Smooth muscle cell (in vitro differentiated cells): ENCODE results near the gene WFIKKN1. TPM values are rescaled to one million over a fixed set of nuclear protein-coding genes. Genes with fewer than 3 reads are reported as not detected.

Source experiments
- DNase-seq: peaks from one replicate; lab custom pipeline; 2025; ENCODE audit not compliant: unreplicated experiment; lab: John Stamatoyannopoulos, UW
- H2AFZ ChIP-seq: fragments of 200-600 bp; sonication (generic); 2 replicates; pipeline ENCODE4 v1.6.0; 2016; ENCODE audit warnings: antibody characterized with exemption, low read depth, mild to moderate bottlenecking
- H3F3A ChIP-seq: fragments of 200-600 bp; sonication (generic); 2 replicates; pipeline ENCODE4 v1.6.0; 2017; ENCODE audit warnings: antibody characterized with exemption, low read depth
- H3K27ac ChIP-seq: fragments of 200-600 bp; sonication (generic); 2 replicates; pipeline ENCODE4 v1.5.1; 2016; ENCODE audit warnings: low read depth, mild to moderate bottlenecking
- H3K27me3 ChIP-seq: fragments of 200-600 bp; sonication (generic); 2 replicates; pipeline ENCODE4 v1.6.1; 2016; ENCODE audit warnings: low read depth, mild to moderate bottlenecking
- H3K36me3 ChIP-seq: fragments of 200-600 bp; sonication (generic); 2 replicates; pipeline ENCODE4 v1.5.1; 2016; ENCODE audit warnings: low read depth
- H3K4me1 ChIP-seq: fragments of 200-600 bp; sonication (generic); 2 replicates; pipeline ENCODE4 v1.5.1; 2016; ENCODE audit warnings: low read depth
- H3K4me2 ChIP-seq: fragments of 200-600 bp; sonication (generic); 2 replicates; pipeline ENCODE4 v1.6.0; 2016; ENCODE audit warnings: mild to moderate bottlenecking
- H3K4me3 ChIP-seq: fragments of 200-600 bp; sonication (generic); 2 replicates; pipeline ENCODE4 v1.5.1; 2016; ENCODE audit warnings: mild to moderate bottlenecking
- H3K79me2 ChIP-seq: fragments of 200-600 bp; sonication (generic); 2 replicates; pipeline ENCODE4 v1.6.0; 2016; ENCODE audit warnings: low read depth, mild to moderate bottlenecking
- H3K9ac ChIP-seq: fragments of 200-600 bp; sonication (generic); 2 replicates; pipeline ENCODE4 v1.6.0; 2016; ENCODE audit warnings: low read depth
- H3K9me3 ChIP-seq: fragments of 200-600 bp; sonication (generic); replicated peaks from 2 replicates; pipeline ENCODE4 v1.5.1; 2016; ENCODE audit warnings: low read depth
- H4K20me1 ChIP-seq: fragments of 200-600 bp; sonication (generic); 2 replicates; pipeline ENCODE4 v1.6.0; 2016; ENCODE audit warnings: low read depth
- CTCF ChIP-seq: fragments of 200-600 bp; sonication (generic); IDR thresholded peaks from 2 replicates; pipeline ENCODE4 v1.5.1; 2017; ENCODE audit warnings: borderline replicate concordance, mild to moderate bottlenecking, antibody characterized with exemption; ENCODE audit not compliant: insufficient read depth, poor library complexity, severe bottlenecking
- WGBS: methylation state at CpG from one replicate; pipeline ENCODE4 v1.1.7; 2016; ENCODE audit warnings: low lambda C conversion rate; 5-methylcytosine and 5-hydroxymethylcytosine counted together
- polyA plus RNA-seq: library from polyadenylated mRNA; unstranded; fragments of >200 nt; fragmentation: Nextera tagmentation; extraction: Ambion mirVana; gene quantifications from 2 replicates; pipeline ENCODE4 v1.2.1, GENCODE V29; 2016
- total RNA-seq: library from RNA; depleted of rRNA; stranded (reverse); fragments of >200 nt; gene quantifications from 2 replicates; pipeline ENCODE4 v1.2.3, GENCODE V29; 2014

WFIKKN1 gene
- total RNA-seq (1.5 TPM in 1 of 2 replicates, not detected in the other), polyA plus RNA-seq (0.77 and 0.83 TPM in 2 replicates)

- Histone ChIP-seq H3K27me3 (no peaks in the 10 kb centered on the region), H2AFZ (no peak within 1 kb of the TSS), H3K4me3 (no peak within 1 kb of the TSS), H3K27ac (peak within 1 kb of the TSS; percentile 15), H3K79me2 (peaks cover 10% of the 10 kb centered on the region), H3K9me3 (no peaks in the 10 kb centered on the region), H3K36me3 (no peaks in the 10 kb centered on the region), H4K20me1 (peaks cover 11% of the 10 kb centered on the region), H3K4me1 (peaks cover 25% of the 10 kb centered on the region), H3K4me2 (peak within 1 kb of the TSS; percentile 48), H3K9ac (no peak within 1 kb of the TSS), H3F3A (peaks cover 8% of the 10 kb centered on the region)
- no peak for TF ChIP-seq CTCF
- 21% methylated on average over 22 of the region's 23 CpGs for WGBS
- no peak for DNase-seq
These were observed at the start of gene WFIKKN1 for GRCh38 chr16:630815-631405. Gene WFIKKN1, plus strand, starts transcription at chr16:630985. Its CDS starts 269 bp downstream, at chr16:631254.

GRCh38 chr16:582218-582613 lies 48.6 kb upstream of the WFIKKN1 start:
- H3K4me3 ChIP-seq, result no peak overlapping the region
- no peak overlapping the region for H3K9ac ChIP-seq
- no peak overlapping the region for H3K27ac ChIP-seq
- no peak for TF ChIP-seq CTCF
- no peak for DNase-seq
- H3K4me1 ChIP-seq, result peaks cover under 1% of the 10 kb centered on the region
- H3K79me2 ChIP-seq, result no peaks in the 10 kb centered on the region
- WGBS, result 91% methylated on average over 17 of the region's 18 CpGs
- no peak overlapping the region for H3K4me2 ChIP-seq
- H3K36me3 ChIP-seq, result no peaks in the 10 kb centered on the region
- no peak overlapping the region for H2AFZ ChIP-seq
- H4K20me1 ChIP-seq, result no peaks in the 10 kb centered on the region
- H3K27me3 ChIP-seq, result no peaks in the 10 kb centered on the region
- no peaks in the 10 kb centered on the region for H3K9me3 ChIP-seq
- no peaks in the 10 kb centered on the region for H3F3A ChIP-seq

GRCh38 chr16:582614-583331 lies 48.0 kb upstream of the WFIKKN1 start:
- Histone ChIP-seq H3K27me3 (no peaks in the 10 kb centered on the region), H4K20me1 (no peaks in the 10 kb centered on the region), H3K4me3 (no peak overlapping the region), H3K4me1 (peaks cover 3% of the 10 kb centered on the region), H3K36me3 (no peaks in the 10 kb centered on the region), H2AFZ (no peak overlapping the region), H3K4me2 (no peak overlapping the region), H3F3A (no peaks in the 10 kb centered on the region), H3K9ac (no peak overlapping the region), H3K27ac (no peak overlapping the region), H3K9me3 (no peaks in the 10 kb centered on the region), H3K79me2 (no peaks in the 10 kb centered on the region)
- 95% methylated on average over 20 of the region's 21 CpGs for WGBS
- TF ChIP-seq CTCF, result no peak
- DNase-seq, result no peak
